Stimulated activated CD8-positive, alpha-beta memory T cell treated with anti-CD3 and anti-CD28 coated beads, Interleukin-12 subunit alpha, Interleukin-12 subunit beta, amount 100 ng/mL, for 24 hours (primary cell): ENCODE results near the gene CACNA2D4.
"Not testable (repeated sequence)": the region's sequence is repeated elsewhere in the genome, so short reads cannot be mapped to it uniquely, and the experiment has no call there.

Experiments
- DNase-seq: peaks from one replicate; pipeline ENCODE4 v3.0.0-alpha.2; 2020; ENCODE audit errors: extremely low read depth

The CACNA2D4 gene

DNA sequence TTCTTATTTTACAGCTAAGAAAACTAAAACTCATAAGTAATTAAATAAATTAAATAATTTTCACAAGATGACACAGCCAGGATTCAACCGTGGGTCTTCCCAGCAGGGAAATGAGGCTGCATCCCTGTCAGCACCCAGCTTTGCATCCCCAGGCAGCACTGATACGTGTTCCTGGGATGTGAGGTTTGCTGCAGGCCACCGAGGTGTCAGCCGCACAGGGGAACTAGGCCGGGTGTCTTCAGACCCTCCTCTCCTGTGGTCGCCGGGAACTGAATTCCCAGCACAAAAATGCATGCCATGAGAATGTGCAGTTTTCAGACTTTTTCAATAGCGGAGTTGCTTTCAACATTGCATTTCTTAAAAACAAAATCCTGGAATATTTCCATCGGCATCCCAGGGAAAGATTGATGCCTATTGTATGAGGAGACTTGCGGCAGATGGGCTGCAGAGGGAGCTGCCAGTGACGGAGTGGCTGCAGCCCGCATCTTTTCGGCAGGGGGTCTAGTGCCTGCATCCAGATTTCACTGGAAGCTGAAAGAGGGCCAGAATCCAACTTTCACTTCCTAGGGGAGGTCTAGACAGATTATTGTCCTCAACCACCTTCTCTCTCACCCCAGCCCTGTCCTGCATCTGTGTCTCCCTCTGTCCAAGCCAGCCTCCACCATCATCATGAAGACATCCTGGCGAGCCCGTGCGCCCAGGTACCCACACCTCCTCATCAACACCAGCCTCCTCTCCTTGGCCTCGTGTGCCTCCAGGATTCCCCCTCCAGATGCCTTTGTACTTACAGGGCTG, 85.5 kb downstream of the CACNA2D4 start:
- no peak for DNase-seq

DNA sequence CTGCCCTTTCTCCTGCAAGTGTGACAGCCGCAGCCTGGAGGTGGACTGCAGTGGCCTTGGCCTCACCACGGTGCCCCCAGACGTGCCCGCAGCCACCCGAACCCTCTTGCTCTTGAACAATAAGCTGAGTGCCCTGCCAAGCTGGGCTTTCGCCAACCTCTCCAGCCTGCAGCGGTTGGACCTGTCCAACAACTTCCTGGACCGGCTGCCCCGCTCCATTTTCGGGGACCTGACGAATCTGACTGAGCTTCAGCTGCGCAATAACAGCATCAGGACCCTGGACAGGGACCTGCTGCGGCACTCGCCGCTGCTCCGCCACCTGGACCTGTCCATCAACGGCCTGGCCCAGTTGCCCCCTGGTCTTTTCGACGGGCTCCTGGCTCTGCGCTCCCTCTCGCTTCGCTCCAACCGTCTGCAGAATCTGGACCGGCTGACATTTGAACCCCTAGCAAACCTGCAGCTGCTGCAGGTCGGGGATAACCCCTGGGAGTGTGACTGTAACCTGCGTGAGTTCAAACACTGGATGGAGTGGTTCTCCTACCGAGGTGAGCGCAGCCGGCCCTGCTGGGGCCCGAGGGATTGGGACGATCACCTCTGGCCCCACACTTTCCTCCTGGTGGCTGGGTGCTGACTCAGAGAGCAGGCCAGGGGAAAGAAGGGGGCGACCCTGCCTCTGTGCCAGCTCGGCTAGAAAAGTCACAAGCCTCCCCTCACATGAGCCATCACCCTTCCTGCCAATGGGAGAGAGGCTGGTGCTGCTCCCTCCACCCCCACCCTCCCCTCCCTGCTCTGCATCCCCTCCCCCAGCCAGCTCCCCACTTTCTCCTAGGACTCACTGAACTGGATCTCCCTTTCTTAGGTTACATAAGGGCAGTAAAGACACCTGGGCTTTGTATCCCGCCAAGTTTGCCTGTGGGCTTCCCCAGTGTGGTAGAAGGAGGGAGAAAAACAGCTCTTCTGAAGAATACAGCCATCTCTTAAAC, 87.2 kb downstream of the CACNA2D4 start:
- no peak for DNase-seq

DNA sequence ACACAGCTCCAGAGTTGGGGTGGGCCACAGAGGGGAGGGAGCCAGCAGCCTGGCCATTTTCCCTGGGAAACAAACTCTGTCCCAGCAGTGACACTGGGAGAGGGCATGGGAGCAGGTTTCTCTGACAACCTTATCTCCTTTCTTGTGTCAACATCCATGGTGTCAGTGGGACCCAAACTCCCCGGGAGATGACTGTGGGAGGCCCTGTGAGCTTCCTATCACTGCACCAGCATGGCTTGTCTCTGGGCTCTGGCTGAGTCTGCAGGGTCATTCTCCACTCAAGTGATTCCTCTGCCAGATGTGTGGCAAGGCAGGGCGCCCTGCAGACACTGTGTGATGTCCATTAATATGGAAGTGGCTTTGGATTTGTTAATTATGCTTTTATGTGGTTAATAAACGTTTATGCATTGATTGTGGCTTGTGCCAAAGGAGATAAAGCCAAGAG, 88.0 kb downstream of the CACNA2D4 start:
- DNase-seq: no peak

DNA sequence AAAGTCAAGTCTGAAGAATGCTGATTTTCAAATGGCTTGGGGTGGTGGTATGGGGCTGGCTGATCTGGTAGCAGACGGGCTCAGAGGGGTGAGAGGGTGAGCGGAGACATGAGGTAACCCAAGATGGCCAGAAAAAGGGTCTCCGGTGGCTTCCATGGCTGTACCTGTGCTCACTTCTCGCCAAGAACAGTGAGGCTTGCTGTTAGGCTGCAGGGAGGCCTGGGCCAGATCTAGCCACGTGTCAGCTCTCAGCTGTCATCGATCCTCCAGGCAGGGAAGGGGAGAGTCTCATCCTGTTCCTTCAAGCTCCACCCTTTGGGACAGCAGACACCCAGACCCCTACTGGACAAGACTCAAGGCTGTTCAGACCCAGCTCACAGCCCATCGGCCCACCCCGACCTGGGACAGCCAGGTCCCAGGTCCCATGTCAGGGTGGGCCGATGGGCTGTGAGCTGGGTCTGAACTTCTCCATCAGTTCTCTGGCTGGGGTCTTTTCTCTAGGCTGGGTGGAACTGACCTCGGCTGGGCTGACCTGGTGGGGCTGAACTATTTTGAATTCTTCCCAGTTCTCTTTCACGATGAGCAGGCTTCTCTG, 89.0 kb downstream of the CACNA2D4 start:
- no peak for DNase-seq

DNA sequence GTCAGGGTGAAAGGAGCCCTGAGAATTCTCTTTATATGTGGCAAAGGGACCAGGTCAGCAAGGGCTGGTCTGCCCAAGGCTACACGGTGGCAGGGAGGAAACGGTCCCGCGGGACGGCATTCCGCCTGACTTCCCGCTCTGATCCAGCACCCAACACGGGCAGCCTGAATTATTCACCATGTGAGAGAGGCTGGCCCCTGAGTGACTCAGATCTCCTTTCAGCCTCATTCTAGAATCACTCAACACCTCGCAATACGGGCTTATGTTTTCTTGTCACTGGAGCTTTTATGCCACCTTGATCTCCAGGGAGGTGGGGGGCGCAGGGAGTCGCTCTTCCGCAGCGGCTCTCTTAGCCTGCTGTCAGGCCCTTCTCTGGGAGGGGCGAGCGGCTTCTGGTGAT, 89.6 kb downstream of the CACNA2D4 start:
- no peak for DNase-seq

DNA sequence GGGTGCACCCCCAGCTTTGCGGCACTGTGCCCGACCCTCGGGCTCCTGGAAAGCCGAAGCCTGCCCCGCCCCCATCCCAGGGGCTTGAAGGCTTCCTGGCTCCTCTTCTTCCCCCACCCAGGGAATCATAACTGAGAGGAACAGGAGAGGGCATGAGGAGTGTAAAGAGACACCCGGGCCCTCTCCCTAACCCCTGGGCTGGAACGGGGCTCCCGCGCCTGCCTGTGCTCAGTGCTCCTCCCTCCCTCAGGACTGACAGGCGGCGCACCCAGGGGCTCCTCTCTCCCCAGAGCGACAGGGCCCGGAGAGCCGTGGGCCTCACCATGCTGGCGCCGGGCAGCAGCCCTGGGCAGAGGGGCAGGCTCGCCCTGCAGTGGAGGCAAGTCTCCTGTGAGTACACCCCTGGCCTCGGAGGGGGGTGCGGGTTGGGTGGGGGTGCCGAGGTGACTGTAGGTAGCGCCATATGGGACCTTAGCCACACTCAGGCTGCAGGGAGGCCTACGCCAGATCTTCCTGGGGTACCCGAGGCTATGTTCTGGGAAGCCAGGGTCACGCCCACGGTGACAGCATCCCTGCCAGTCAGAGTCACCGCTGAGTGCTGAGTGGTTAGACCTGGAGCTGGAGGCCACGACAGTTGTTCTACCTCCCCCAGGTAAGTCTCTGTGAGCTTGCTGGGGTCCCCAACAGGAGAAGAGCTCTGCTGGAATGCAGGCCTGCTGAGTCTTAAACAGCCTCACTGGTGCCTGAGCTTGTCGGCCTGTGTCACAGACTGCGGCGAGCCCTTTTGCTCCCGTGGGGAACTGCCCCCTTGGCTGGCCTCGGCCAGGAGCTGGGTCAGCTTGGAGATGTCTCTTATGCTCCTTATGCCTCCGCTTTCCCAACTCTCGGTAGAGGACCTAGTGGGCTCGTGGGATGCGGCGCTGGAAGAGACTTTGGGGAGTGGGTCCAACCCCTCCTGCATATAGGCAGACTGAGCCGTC, 90.3 kb downstream of the CACNA2D4 start:
- DNase-seq: no peak

DNA sequence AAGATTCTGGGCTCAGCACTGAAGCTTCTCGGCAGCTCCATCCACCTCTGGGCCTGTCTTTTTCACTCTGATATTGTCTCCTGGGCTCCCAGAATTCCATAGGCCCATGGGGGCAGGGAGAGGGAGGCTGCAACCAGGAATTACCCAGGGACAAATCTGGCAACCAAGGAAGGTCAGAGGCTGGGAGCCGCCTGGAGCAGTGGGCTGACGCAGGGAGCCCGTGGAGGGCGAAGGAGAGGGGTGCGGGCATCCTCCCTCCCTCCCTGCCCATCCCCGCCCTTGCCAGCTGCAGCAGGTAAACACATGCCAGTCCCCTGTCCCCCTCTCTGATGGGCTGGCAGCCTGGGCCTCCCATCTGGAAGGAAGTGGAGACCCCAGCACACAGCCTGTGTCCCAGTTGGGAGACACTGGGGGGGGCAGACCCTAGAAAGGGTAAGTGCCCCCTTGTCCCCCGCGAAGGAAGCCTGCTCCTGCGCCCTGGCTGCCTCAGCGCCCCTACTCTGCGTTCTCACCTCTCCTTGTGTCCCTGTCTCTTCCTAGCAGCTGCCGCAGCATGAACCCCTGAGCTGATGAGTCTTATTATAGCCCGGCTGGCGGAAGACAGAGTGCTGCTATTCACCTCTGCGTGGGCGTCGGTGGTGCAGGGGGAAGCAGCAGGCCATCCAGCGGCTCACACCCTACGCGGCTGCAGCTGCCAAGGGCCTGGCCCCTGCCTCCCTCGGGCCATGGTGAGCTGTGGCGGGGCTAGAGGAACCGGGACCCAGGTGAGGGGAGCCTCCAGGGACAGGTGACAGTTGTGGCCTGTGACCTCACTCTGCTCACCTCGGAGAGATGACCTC, 91.4 kb downstream of the CACNA2D4 start:
- DNase-seq: no peak

DNA sequence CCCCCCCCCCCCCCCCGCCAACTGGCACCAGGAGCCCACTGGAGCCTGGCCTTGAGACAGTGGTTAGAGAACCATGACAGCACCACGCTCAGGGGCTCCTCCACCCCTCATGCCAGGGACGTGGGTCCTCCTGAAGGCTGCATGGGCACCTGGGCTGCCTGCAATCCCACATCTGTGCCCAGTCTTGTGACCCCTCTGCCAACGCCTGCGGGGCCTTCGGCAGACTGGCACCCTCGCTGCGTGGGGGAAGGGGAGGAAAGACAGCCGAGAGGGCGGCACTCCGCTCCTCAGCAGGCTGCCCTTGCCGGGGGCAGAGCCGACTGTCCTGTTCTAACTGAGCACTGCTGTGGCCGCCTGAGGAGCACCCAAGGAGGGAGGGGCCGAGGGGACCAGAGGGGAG, 92.1 kb downstream of the CACNA2D4 start:
- DNase-seq: no peak

DNA sequence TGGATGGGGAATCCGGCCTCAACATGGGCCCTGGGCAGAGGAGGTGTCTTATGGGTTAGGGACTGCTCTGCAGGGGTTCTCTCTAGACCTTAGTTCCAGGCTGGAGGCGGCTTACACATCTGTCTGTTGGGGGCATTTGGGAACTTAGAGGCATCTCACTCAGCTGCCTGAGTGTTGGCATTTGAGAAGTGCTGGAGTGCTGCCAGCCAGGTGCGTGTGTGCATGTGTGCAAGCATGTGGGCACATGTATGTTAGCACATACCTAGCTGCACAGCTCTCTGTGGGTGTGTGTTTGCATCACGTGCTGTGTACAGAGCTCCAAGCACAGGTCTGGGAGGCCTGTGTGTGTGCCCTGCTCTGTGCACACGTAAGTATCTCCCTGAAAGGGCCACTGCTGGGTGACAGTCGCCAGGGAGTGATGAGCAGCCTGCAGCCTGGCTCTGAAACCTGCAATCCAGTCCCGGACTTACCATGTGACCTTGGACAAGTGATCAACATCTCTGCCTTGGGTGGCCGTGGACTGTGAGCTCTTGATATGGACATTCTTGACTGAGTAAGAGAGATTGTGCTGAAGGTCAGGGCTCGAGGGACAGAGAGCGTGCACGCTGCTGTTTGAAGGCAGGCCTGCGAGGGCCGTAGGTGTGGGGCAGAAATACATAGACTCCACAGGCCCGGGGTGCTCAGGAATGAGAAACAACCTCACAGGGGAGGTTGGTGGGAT, 92.9 kb downstream of the CACNA2D4 start:
- DNase-seq: no peak

DNA sequence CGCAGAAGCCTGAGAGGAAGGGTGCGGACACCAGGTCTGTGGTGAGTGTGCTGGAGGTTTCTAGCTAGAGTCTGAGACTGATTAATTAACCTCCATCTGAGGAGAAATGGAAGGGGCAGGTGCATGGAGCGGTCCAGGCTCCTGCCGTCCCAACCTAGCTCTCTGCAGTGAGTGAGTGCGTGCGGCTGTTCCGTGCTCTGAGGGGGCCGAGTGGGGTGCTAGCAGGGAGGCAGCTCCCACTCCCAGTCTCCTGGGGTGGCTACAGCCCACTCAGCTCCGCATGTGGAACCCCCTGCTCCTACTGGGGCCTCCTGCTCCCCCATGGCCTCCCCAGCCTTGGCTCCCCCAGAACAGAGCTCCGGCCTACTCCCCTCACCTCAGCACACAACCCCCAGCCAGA, 95.2 kb downstream of the CACNA2D4 start:
- DNase-seq: no peak

DNA sequence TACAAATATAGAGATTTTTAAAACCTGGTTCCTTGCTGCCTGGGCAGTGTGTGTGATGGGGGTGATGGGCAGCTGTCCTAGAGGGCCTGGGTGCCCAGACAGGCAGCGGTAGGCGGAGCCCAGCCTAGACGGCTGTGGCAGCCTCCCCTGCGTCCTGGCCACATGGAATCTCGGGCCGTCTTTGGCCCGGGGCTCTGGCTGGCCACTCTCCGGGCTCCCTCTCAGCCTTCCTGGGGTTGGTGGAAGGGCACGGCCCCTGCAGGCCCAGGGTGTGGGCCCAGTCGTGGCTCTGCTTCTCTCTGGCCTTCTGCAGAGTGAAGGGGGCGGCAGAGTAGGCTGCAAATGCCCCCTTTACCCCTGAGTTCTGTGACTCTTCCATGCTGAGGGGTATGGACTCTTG, 95.8 kb downstream of the CACNA2D4 start:
- DNase-seq: no peak

DNA sequence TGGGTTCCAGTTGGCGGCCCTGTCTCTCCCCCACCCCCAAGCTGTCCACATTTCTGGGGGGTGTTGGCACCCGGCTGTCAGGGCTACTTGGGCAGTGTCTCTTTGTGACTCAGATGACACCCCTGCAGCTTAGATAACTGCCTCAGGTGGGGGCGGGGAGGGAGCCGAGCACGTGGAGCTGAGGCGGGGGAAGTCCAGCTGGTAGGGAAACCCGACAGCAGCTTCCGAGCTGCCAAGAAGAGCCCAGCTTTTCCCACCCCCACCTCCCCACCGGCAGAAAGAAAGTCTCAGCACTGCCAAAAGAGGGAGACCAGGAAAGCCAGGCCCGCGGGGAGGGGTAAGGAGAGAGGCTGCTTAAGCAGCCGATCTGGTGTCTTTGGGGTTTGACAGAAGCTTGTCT, 96.6 kb downstream of the CACNA2D4 start:
- no peak for DNase-seq

DNA sequence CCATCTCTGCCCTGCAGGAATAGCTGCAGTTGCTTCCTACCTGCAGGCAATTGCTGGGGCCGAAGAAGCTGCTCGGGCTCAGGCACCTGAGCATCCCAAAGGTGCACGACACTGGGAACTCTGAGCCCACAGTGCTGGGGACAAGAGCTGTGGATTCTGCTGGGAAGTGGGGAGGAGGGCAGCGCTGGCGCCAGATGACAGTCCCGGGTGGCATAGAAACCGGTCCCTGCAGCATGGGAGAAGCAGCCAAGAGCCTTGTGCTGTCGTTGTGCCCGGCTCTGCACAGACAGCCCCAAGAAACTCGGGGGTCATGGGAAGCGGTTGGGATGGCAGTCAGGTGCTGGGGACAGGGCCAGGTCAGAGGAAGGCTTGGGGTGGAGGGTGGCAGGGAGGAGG, 97.6 kb downstream of the CACNA2D4 start:
- no peak for DNase-seq

DNA sequence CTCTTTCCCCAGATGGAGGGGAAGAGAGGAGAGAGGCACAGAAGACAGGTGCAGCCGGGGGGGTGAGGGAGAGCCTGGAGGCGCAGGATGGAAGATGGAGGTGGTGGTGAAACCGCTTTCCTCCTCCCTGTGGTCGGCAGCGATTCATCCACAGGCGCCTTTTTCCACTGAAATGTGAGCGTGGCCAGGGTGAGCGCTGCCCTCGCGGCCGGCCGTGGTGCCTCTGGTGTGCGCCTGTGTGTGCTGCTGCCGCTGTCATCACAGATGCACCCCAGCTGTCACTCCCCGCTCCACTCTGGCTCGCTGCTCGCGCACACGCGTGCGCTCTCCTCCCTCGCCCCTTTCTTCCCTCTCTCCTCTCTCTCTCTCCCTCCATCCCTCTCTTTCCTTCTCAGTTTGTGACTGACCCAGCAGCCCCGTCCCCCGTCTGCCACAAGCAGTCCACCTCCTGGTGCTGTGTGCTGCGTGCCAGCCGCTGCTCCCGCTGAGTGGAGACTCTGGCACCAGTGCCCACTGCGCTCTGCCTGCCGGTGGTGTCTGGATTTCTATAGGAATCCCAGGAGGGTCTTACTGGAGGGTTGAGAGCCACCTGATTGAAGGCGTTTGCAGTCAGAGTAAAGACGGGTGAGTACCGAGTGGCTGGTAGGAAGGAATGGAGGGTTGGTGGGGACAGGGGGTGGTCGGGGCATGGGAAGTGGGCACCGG, 98.1 kb downstream of the CACNA2D4 start, which contains the start of gene LRTM2:
TSS of gene LRTM2 (plus strand) at position 375 of the 705 bp plus-strand sequence. CDS start 7,584 bp downstream, outside the sequence.
- no peak for DNase-seq

DNA sequence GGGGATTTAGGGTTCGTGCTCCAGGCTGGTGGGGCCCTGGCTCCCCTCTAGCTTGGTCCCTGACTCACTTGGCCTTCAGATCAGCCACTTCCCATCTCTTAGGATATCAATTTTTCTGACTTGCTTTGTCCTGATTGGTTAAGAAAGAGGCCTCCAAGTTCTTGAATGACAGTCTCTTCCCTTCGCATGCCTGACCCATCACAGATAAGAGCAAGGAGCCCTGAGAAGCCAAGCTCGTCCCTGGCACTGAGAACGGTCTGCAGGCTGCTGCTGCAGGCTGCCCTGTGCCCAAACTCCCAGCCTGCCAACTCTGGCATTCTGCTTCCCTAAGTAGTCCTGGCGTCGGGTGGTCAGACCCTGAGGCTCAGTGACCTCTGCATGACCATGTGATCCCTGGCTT, 98.9 kb downstream of the CACNA2D4 start:
- no peak for DNase-seq

DNA sequence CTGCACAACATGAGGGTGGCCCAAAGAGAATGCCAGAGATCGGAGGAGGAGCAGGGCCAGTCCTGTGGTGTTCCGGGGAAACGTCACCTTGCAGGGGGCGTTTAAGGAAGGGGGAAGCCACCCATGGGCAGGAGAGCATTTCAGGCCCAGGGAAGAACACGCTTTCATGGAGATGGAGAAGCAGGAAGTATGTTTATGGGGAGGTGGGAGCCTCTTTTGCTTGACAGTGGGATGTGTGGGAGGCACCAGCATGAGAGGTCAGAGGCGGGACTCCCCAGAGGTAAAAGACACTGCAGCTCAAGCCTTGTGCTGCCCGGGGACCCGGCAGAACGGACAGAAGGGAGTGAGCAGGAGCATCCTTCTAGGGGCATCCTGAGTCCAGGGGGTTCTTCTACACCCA, 99.4 kb downstream of the CACNA2D4 start:
- no peak for DNase-seq

DNA sequence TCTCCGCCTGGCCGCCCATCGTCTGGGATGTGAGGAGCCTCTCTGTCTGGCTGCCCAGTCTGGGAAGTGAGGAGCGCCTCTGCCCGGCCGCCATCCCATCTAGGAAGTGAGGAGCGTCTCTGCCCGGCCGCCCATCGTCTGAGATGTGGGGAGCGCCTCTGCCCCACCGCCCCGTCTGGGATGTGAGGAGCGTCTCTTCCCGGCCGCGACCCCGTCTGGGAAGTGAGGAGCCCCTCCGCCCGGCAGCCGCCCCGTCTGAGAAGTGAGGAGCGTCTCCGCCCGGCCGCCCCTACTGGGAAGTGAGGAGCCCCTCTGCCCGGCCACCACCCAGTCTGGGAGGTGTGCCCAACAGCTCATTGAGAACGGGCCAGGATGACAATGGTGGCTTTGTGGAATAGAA, 100.5 kb downstream of the CACNA2D4 start:
- DNase-seq: not testable (repeated sequence)

DNA sequence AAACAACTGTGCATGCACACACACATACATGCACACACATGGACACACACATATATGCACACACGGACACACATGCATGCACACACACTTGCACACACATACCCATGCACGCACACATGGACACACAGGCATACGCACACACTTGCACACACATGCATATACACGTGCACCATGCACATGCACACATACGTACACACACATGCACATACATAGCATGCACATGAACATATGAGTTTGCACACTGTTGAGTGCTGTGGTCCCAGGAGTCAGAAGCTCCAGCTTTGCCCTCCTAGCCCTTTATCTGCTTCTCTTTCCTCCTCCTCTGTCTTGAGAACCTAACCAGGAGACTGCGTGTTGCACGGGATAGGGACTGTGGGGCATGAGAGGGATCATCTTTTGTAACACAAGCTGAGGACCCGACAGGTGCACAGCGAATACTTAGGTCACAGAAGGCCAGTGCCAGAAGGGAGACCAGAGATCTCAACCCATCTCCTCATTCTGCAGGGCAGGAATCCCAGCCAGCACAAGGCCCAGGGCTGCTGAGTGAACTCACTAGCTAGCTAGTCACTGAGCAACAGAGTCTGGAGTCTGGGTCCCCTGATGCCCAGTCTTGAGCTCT, 101.6 kb downstream of the CACNA2D4 start:
- no peak for DNase-seq
